ENCODE data around the gene C1orf232.

The C1orf232 gene

DNA sequence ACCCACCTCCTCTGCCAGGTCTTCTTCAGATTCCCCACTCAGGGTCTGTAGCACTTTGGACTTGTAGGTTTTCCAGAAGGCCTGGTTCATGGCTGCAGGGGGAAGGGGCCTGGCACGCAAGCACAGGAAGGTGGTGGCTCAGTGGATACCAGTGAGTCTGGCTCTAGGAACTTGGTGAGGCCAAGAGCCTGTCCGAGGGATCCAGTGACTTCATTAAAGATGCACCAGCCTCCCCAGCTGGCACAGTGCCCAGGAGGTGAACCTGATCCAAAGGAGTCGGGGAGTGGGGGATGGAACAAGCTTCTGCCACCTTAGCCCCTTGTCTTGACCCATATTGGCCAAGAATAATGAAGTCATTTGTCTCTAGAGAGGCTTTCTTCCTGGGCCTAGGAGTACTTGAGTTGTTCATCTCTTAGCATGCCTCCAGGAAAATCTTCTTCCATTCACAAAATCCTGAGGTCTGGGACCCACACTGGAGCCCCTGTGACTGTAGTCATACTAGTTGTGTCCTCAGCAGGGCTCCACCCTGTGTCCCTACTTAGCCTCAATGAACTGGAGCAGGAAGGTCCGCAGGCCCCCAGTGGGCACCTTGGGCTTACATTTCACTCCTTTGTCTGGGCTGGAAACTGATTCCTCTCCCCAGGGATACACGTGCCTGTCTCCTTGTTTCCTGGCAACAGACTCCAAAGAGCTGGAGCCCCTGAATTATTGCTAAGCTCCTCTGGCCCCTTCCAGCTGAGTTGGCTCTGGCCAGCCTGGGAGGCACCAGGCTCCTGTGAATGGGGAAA is at the start of gene C1orf232:
Gene C1orf232, minus strand, starts transcription at position 554 of the 788 bp plus-strand sequence. Its CDS starts 464 bp downstream, at position 90.
- no peak for DNase-seq

DNA sequence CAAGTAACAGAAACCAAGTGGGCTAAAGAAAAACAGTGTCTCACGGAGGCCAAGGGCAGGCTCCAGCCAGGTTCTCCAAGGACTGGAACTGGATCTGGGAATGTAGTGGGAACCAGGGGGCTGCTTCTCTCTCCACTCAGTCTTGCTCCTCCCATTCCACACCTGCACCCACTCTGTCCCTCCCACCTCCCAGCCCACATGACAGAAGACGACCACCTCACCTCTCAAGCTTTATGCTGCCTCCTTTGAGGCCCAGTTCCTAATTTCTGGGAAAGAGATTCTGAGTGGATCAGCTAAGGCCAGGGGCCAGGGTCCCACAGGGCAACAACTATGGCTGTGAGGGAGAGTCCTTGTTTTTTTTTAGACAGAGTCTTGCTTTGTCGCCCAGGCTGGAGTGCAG is 46.5 kb upstream of the C1orf232 start:
- DNase-seq: no peak

- no peak for DNase-seq
These were observed 44.7 kb upstream of the C1orf232 start for GRCh38 chr1:26213335-26213905.

DNA sequence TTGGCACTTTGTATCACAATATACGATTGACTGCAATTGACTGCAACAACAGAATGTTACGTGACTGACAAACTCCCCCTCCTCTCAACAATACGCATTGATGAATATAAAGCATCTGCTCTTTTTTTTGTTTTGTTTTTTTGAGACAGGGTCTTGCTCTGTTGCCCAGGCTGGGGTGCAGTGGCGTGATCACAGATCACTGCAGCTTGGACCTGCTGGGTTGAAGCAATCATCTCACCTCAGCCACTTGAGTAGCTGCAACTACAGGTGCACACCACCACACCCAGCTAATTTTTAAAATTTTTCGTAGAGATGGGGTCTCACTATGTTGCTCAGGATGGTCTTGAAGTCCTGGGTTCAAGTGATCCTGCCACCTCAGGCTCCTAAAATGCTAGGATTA is 44.0 kb upstream of the C1orf232 start:
- no peak for DNase-seq

DNA sequence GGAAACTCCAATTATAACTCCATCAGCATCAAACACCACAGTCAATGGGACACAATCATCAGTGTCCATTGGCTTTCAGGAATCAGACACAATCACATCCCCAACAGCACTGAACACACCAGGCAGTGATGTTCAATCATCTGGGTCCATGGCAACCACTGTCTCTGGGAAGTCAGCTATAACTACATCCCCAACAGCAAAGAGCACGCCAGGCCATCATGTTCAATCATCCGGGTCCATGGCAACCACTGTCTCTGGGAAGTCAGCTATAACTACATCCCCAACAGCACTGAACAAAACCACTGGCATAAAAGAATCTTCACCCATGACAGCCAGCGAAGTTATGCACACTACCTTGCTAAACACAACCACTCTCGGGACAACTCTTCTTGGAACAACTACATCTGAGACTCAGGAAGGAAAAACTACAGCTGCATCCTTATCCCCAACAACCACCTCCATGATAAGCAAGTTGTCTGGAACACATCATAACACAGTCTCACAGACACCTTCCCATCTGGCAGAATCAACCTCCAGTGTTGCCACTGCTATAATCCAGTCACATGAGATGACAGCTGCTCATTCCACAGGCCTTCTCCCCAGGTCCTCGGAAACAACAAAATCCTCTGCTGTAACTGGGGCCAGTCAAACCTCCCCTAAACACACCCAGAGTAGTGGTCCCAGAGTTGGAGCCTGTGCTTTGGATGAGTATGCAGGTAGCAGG is 41.5 kb upstream of the C1orf232 start:
- DNase-seq: no peak

GRCh38 chr1:26203642-26204318 is 35.0 kb upstream of the C1orf232 start:
- DNase-seq: no peak

- DNase-seq: no peak
These were observed 31.6 kb upstream of the C1orf232 start for GRCh38 chr1:26200413-26200812.

- DNase-seq: no peak
These were observed 29.1 kb upstream of the C1orf232 start for GRCh38 chr1:26197813-26198212.

DNA sequence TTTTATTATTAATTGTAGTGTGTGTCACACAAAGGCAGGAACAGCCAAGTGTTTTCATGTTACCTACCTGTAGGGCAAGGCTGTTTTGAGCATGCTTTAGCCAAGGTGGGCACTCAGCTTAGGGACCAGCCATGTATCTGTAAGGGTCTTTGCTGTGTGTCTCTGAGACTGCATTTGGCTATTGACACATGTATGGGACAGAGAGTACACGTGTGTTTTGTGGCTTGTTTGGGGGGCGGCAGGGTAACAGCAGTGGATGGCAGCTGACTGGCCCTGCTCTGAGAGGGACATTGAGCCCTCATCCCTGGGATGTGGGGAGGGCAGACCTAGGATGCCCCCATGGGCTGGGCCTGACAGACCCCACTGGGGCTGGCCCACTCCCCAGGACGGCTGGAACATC is 28.5 kb upstream of the C1orf232 start:
- no peak for DNase-seq

DNA sequence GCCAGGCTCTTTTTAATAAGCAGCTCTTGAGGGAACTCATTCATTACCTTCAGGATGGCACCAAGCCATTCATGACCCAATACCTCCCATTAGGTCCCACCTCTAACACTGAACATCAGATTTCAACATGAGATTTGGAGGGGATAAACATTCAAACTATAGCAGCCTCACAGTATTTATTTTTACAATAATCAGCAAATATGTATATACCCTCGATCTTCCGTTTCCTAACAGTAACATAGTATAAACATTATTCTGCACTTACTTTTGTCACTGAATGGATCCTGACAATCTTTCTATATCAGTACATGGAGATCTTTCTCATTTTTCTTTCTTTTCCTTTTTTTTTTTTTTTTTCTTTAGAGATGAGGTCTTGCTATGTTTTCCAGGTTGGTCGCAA is 27.0 kb upstream of the C1orf232 start:
- no peak for DNase-seq

GRCh38 chr1:26191739-26192138 is 23.0 kb upstream of the C1orf232 start:
- DNase-seq: no peak

DNA sequence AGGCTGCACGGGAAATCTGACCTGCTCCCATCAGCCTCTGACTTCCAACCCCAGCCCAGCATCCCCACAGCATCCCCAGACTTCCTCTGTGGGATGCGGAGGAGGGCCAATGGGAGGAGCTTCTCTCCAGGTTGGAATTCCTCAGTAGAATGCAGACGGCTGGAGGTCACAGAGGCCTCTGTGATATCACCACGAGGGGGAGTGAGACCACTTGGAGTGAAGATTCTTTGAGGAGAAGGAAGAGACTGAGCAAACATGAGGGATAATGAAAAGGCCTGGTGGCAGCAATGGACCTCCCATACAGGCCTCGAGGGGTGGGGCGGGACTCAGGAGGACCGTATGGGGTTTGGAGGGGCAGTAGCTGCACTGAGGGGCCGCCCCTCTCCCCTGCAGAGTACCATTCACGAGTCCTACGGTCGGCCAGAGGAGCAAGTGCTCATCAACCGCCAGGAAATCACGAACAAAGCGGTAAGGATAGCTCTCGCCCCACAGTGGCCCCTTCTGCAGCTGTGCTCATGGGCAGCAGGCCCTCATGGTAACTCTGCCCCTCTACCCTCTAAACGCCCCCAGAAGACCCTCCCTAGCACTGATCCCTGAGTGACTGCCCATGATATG is 21.7 kb upstream of the C1orf232 start, which contains the start of gene CATSPER4:
Gene CATSPER4, plus strand, starts transcription at position 230 of the 615 bp plus-strand sequence. Its CDS starts 26 bp downstream, at position 256.
- DNase-seq: no peak

DNA sequence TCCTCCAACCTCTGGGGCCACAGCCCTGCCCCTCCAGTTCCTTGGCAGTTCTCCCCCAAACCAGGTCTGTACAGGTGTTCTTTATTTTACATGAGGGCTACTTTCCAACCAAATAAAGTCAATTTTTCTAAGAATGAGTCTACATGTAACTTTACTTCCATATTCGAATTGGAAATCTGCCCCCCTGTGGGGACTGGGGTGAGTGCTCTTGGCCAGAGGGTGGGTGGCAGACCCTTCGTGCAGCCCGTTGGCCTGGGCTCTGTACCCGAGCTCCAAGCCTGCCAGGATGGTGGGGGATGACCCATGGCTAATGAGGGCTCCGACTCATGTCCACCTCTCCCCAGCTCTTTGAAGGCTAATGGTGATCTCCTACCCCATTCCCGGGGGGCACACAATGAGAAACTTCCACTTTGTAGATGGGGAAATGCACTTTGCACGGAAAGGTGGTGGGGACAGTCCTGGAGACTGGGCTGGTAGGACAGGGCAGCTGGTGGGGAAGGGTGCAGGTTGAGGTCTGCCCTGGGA is 21.1 kb upstream of the C1orf232 start:
- DNase-seq: no peak

GRCh38 chr1:26189331-26189730 is 20.6 kb upstream of the C1orf232 start:
- no peak for DNase-seq

GRCh38 chr1:26188477-26188876 is 19.7 kb upstream of the C1orf232 start:
- no peak for DNase-seq

- DNase-seq: no peak
These were observed 19.1 kb upstream of the C1orf232 start for GRCh38 chr1:26187882-26188281.

- DNase-seq: no peak
These were observed 16.1 kb upstream of the C1orf232 start for GRCh38 chr1:26184883-26185282.

DNA sequence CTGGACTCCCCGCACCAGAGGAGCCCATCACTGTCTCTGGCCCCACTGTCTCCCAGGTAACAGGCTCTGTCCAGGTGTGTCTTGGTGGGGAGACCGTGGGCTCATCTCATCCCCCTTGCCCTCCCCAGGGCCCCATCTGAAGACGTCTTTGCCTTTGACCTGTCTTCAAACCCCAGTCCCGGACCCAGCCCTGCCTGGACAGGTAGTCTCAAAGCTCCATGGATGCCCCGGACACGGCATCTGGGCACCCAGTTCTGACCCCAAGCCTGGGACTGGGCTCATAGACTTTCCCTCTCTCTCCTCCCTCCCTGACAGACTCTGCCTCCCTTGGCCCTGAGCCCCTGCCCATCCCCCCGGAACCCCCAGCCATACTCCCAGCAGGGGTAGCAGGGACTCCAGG is 15.3 kb upstream of the C1orf232 start:
- no peak for DNase-seq

DNA sequence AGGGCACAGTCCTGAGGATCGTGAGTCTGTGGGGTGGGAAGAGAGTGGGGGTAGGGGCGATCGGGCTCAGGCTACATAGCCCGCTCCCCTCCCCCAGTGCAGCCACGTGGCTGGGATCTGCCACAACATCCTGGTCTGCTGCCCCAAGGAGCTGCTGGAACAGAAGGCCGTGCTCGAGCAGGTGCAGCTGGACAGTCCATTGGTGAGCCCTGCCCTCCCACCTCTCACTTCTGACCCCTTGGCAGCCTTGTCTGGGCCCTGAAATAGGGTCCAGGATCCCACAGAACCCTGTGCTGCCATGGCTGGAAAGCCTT is 13.6 kb upstream of the C1orf232 start:
- no peak for DNase-seq

- DNase-seq: no peak
These were observed 13.0 kb upstream of the C1orf232 start for GRCh38 chr1:26181586-26182382.

- DNase-seq: no peak
These were observed 11.3 kb upstream of the C1orf232 start for GRCh38 chr1:26180010-26180506.

All from cerebellar nuclear complex (tissue), 1 donor.